Endothelial cell (in vitro differentiated cells): ENCODE measurements around the gene CACNA2D3. TPM values are rescaled to one million over a fixed set of nuclear protein-coding genes. Genes with fewer than 3 reads are reported as not detected.

Experiments
- DNase-seq: peaks from one replicate; pipeline ENCODE4 v3.0.0; 2021; ENCODE audit warnings: low spot score
- H3K27ac Mint-ChIP-seq: one replicate; pipeline ENCODE4 v1.8.0; 2021; ENCODE audit warnings: mixed read lengths, inconsistent platforms; ENCODE audit not compliant: unreplicated experiment
- H3K27me3 Mint-ChIP-seq: one replicate; pipeline ENCODE4 v1.8.0; 2021; ENCODE audit warnings: mild to moderate bottlenecking, moderate library complexity, mixed read lengths, inconsistent platforms; ENCODE audit not compliant: unreplicated experiment
- H3K36me3 Mint-ChIP-seq: one replicate; pipeline ENCODE4 v1.8.0; 2021; ENCODE audit warnings: mild to moderate bottlenecking, low read depth, mixed read lengths, inconsistent platforms; ENCODE audit not compliant: unreplicated experiment
- H3K4me1 Mint-ChIP-seq: one replicate; pipeline ENCODE4 v1.8.0; 2021; ENCODE audit warnings: mild to moderate bottlenecking, mixed read lengths, inconsistent platforms; ENCODE audit not compliant: unreplicated experiment
- H3K4me3 Mint-ChIP-seq: one replicate; pipeline ENCODE4 v1.8.0; 2021; ENCODE audit warnings: mild to moderate bottlenecking, mixed read lengths, inconsistent platforms; ENCODE audit not compliant: unreplicated experiment
- H3K9me3 Mint-ChIP-seq: one replicate; pipeline ENCODE4 v1.8.0; 2021; ENCODE audit warnings: mixed read lengths, inconsistent platforms; ENCODE audit not compliant: unreplicated experiment
- total RNA-seq: library from RNA; stranded (reverse); fragmentation: NEBNext Ultra II Directional; extraction: Animal tissue kit (Norgen Biotek cat#: 25700); gene quantifications from one replicate; pipeline ENCODE4 v1.2.1, GENCODE V29; 2021; ENCODE audit not compliant: unreplicated experiment
- TF ChIP-seq, protein P1 (sequence below): fragments of 200-600 bp; sonication (generic); IDR thresholded peaks from one replicate; pipeline ENCODE4 v1.5.0; 2021; ENCODE audit warnings: antibody characterized with exemption; ENCODE audit not compliant: unreplicated experiment

The CACNA2D3 gene
- total RNA-seq, 1 donor from 2014 or later = 0.46 TPM

DNA sequence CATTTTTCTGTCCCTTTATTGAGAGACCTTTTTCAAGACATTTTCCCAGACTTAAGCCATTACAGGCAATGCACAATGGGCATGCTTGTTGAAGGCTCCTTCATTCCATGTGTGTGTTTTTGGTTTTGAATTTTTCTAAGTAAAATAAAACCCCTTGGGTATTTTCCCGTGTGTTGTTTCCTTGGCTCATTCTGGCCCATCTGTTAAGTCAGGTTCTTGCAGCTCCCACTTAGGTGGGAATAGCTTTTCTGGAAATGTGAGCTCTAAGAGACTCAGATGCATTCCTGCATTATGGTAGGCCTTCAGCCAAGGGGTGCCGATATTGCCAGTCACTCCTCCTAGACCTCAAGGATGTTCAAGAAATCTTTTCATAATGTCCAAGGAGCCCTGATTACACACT is 314.9 kb downstream of the CACNA2D3 start:
- TF ChIP-seq, protein P1, sequence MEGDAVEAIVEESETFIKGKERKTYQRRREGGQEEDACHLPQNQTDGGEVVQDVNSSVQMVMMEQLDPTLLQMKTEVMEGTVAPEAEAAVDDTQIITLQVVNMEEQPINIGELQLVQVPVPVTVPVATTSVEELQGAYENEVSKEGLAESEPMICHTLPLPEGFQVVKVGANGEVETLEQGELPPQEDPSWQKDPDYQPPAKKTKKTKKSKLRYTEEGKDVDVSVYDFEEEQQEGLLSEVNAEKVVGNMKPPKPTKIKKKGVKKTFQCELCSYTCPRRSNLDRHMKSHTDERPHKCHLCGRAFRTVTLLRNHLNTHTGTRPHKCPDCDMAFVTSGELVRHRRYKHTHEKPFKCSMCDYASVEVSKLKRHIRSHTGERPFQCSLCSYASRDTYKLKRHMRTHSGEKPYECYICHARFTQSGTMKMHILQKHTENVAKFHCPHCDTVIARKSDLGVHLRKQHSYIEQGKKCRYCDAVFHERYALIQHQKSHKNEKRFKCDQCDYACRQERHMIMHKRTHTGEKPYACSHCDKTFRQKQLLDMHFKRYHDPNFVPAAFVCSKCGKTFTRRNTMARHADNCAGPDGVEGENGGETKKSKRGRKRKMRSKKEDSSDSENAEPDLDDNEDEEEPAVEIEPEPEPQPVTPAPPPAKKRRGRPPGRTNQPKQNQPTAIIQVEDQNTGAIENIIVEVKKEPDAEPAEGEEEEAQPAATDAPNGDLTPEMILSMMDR = no peak
- Mint-ChIP-seq H3K9me3 (no peaks in the 10 kb centered on the region), H3K36me3 (no peaks in the 10 kb centered on the region), H3K27ac (no peak overlapping the region), H3K4me1 (no peaks in the 10 kb centered on the region), H3K4me3 (no peak overlapping the region), H3K27me3 (peaks cover 3% of the 10 kb centered on the region)
- DNase-seq = no peak

DNA sequence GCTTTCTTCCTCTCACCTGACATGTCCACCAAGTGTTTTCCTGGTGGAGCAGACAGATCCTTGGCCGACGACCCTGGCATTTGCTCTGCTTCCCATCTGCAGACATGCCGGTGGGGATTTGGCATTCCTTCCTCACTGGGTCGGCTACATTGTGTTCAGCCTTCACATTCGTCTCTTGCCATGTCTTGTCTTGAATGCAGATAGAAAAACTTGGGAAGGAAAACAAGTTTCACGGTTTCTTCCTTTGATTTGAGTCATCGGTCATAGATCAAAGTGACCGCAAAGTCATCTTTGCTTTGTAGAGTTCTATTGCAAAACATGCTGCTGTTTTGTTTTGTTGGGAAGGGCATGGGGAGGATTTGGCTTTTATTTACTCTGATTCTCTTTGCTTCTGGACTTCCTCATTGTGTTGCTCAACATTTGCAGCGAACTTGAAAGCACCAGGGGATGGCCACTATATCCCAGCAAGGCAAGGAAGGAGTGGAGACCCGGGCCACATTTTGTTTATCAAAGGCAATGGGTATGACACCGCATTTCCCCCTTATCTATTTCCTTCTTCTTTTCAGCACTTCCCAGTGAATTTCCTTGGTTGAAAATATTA is 321.3 kb downstream of the CACNA2D3 start:
- no peak for DNase-seq
- Mint-ChIP-seq H3K4me1 (peaks cover 13% of the 10 kb centered on the region), H3K27ac (no peak overlapping the region), H3K9me3 (no peaks in the 10 kb centered on the region), H3K36me3 (no peaks in the 10 kb centered on the region), H3K4me3 (no peak overlapping the region), H3K27me3 (peaks cover 3% of the 10 kb centered on the region)
- TF ChIP-seq, protein P1 = no peak

DNA sequence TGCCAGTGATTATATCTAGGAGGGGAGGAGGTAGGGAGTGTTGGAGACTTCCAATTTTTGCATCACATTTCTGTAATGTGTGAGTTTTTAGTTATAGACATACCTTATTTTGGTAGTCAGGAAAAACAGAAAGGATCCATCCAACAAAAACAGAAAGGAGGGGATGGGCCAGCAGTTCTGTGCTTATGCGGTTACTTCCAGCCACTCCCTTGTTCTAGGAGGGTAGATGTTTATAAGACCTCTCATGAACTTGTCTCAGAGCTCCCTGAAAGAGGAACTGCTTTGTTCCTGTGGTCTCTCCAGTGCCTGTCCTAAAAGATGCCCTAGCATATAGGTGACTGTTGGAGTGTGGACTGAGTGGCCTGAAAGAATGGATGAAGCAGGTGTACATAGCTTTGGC is 323.3 kb downstream of the CACNA2D3 start:
- Mint-ChIP-seq H3K9me3 (no peaks in the 10 kb centered on the region), H3K4me1 (peaks cover 13% of the 10 kb centered on the region), H3K4me3 (no peak overlapping the region), H3K36me3 (no peaks in the 10 kb centered on the region), H3K27me3 (no peaks in the 10 kb centered on the region), H3K27ac (no peak overlapping the region)
- TF ChIP-seq, protein P1 = no peak
- DNase-seq = no peak

DNA sequence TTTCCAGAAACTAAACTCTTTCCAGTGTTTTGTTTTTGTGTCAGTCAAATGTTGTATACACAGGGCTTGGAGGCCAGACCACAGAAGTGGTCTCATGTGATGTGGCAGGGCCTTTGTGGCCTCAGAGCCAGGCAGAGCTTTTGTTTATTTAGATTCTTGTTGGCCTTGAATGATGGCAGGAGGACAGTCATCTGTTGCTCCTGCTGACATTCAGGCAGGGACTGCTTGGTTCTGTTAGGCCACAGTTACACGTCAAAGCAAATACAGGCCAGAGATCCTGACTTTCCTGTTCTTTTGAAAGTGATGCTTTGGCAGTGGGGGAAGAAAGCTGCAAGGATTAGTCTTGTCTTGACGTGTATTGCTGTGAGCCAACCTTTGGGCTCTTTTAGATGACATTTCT is 325.1 kb downstream of the CACNA2D3 start:
- Mint-ChIP-seq H3K4me1 (peaks cover 13% of the 10 kb centered on the region), H3K4me3 (no peak overlapping the region), H3K27me3 (no peaks in the 10 kb centered on the region), H3K9me3 (no peaks in the 10 kb centered on the region), H3K36me3 (no peaks in the 10 kb centered on the region), H3K27ac (no peak overlapping the region)
- TF ChIP-seq, protein P1 = no peak
- no peak for DNase-seq

DNA sequence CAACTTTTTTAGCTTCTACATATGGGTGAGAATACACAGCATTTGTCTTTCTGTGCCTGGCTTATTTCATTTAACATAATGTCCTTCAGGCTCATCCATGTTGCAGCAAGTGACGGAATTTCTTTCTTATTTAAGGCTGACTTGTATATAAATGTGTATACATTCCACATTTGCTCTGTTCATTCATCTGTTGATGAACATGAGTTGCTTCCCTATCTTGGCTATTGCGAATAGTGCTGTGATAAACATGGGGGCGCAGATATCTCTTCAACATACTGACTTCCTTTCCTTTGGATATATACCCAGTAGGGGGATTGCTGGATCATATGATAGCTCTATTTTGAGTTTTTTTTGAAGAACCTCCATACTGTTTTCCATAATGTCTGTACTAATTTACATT is 332.5 kb downstream of the CACNA2D3 start:
- DNase-seq = no peak
- Mint-ChIP-seq H3K27me3 (no peaks in the 10 kb centered on the region), H3K4me1 (no peaks in the 10 kb centered on the region), H3K4me3 (no peak overlapping the region), H3K9me3 (no peaks in the 10 kb centered on the region), H3K27ac (no peak overlapping the region), H3K36me3 (no peaks in the 10 kb centered on the region)
- TF ChIP-seq, protein P1 = no peak
